ENCODE data around the gene TNFRSF18. TPM values are rescaled to one million over a fixed set of nuclear protein-coding genes. Genes with fewer than 3 reads are reported as not detected.

TNFRSF18 gene
- total and polyA plus RNA-seq, 10 of the 15 experiments (the other 5 are each of a cell fraction or from before 2014, with no cell fraction given), result 0.18 to 7.5 (median 1.5) TPM; not detected in 1

DNA sequence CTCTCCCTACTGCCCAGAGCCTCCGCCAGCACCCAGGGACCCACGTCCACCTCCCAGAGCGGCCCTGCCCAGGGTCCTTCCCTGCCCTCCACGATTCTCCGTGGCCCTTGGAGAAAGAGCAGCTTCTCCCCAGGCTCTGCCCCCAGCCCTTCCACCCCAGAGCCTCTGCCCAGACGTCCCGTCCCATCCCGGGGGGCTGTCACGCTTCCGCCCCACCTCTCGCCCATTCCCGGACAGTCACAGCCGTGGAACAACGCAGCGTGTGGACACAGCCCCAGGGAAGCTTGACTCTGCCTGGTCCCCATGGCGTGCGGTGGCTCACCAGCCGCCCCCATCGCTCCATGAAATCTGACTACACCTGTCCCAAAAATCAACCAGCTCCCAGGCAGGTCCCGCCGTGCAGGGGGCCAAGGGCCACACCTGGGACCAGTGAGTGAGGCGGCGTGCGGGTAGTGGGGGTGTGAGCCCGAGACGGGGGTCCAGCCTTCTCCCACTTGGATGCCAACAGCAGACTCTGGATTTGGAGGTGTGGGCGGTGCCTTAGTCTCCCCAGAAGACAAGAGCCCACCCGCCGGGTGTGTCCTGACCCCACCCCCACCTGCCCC lies 45.2 kb downstream of the TNFRSF18 start (continued):
- no peak for TF ChIP-seq ZBTB4 (CRISPR knock-in tag; IDR thresholded peaks at IDR 0.05)
- no peak for TF ChIP-seq STAT1 (conservative IDR thresholded peaks at IDR 0.05)
- TF ChIP-seq HCFC1 (IDR thresholded peaks at IDR 0.05; ENCODE audit: low read length), result no peak
- TF ChIP-seq MLLT1 (IDR thresholded peaks at IDR 0.05), result no peak

DNA sequence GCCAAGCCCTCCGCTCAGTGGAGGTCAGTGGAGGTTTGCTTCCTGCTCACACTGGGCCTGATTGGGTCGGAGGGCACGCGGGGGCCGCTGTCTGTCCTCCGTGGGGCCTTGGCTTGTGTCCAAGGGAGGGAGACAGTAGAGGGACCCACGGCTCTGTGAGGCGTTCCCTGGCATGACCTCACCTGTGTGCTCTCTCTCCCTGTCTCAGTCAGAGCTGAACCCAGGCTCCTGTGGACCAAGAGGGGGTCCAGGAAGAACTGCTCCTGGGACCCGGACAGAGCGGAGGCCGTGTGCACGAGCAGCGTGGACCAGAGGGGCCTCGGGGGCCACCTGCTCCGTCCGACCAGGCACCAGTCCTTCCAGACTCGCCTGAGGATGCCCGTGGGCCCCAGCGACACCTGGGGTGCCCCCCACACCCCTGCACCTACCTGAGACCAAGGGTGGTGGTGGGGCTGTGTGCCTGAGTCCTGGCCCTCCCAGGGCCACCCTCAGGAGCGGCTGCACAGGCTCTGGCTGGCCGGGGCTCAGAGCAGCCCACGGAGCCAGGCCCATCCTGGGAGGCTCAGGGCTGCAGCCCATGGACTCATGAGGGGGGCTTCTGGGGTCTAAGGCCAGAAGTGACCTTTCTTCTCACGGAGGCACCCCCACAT lies 46.0 kb downstream of the TNFRSF18 start:
- Histone ChIP-seq H3K27ac (ENCODE audit: control insufficient read depth, insufficient read depth) (no peak overlapping the region), H3K4me2 (ENCODE audit: control insufficient read depth, insufficient read depth) (no peak overlapping the region), H3K9me3 (replicated peaks; ENCODE audit: control insufficient read depth, insufficient read depth, low read length) (no peaks in the 10 kb centered on the region), H3K36me3 (ENCODE audit: control insufficient read depth in 2 of 2, insufficient read depth in 2 of 2, low read length in 1 of 2) (no peaks in the 10 kb centered on the region), H3K79me2 (ENCODE audit: control insufficient read depth, insufficient read depth, low read length) (no peaks in the 10 kb centered on the region), H3K4me3 (no peak overlapping the region), H2AFZ (ENCODE audit: control insufficient read depth, low read depth, low read length) (no peak overlapping the region), H3K9ac (ENCODE audit: control insufficient read depth, insufficient read depth, low read length) (no peak overlapping the region), H4K20me1 (ENCODE audit: control insufficient read depth, insufficient read depth) (no peaks in the 10 kb centered on the region), H3K4me1 (ENCODE audit: control insufficient read depth, insufficient read depth, low read length) (peaks cover 7% of the 10 kb centered on the region), H3K27me3 (replicated peaks in 1 of 2; ENCODE audit: control insufficient read depth in 2 of 2, insufficient read depth in 2 of 2, low read length in 1 of 2) (no peaks in the 10 kb centered on the region)
- FAIRE-seq, result no peak
- no peak for DNase-seq (ENCODE audit: low read depth, low spot score)
- ChIA-PET RAD21 (ENCODE audit: unreplicated experiment) (no interaction called here), POLR2A (no interaction called here), CTCF (no interaction called here), SMC1A (ENCODE audit: uncharacterized antibody, unreplicated experiment) (no interaction called here)
- 69% methylated on average over 22 of the region's 23 CpGs for WGBS (ENCODE audit: insufficient coverage, insufficient replicate concordance, low lambda C conversion rate, missing lambda C conversion rate)
- TF ChIP-seq RELA (IDR thresholded peaks at IDR 0.05; ENCODE audit: borderline replicate concordance, partially characterized antibody) (no peak), SREBF2 (IDR thresholded peaks at IDR 0.05; ENCODE audit: low read length) (no peak)
- BruUV-seq (replicated peaks), result no TSS peak
- ATAC-seq, result no peak
- in situ Hi-C loops (cut with MboI), result no loop called here
- intact Hi-C loops (cut with micrococcal nuclease; ENCODE audit: unreplicated experiment), result no loop called here
